PC-9 (cell line): ENCODE results near the gene FAAH.

Source experiments
- CTCF ChIP-seq: fragments of 200-600 bp; sonication (generic); conservative IDR thresholded peaks from 2 replicates; pipeline ENCODE4 v1.6.1; 2017; ENCODE audit warnings: mixed run types, antibody characterized with exemption, mild to moderate bottlenecking, moderate library complexity
- EZH2 ChIP-seq: fragments of 200-600 bp; sonication (generic); IDR thresholded peaks from 2 replicates; pipeline ENCODE4 v1.8.0; 2017; ENCODE audit warnings: antibody characterized with exemption, low read depth

DNA sequence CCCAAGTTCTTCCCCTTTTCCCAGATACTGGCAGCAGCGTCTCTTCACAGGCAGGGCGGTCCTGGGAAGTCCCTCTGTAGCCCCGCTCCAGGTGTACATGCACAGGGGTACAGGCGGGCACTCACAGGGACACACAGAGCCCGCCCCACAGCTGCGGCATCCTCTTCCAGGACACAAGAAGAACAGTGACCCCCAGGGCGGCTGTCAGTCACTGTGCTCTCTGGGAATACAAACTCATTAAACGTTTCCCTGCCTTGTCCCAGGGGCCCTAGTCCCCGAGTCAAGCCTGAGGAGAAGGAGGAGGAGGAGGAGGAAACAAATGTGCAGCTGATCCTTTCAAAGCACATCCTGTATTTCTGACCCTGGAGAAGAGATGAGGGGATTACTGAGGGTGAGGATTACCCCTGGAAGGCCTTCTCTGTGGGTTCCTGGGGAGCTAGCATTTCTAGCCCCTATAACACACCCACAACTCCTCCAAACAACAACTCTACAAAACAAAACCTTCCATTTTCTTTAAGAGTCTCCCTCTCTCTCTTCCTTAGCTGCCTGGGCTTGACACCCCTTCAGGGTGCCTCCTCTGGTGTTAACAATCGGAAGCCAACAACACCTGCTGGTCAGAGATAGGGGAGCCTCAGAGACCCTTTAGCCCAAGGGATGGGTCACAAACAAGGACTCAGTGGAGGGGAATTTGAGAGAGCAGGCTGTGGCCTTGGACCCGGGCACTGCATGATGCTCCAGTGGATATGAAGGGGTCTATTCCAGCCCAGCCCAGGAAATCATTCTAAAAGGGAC, 67.1 kb downstream of the FAAH start:
- TF ChIP-seq CTCF (no peak), EZH2 (no peak)
